GM12865 (cell line): ENCODE measurements around the gene LNX1.
A peak's percentile ranks its signal among the peaks of the same experiment; 100 is the strongest.

Source experiments
- DNase-seq: peaks from one replicate; pipeline ENCODE4 v3.0.0; 2010; ENCODE audit warnings: low read depth
- H3K4me3 ChIP-seq: 2 replicates; pipeline ENCODE4 v1.5.1; 2011; ENCODE audit warnings: mild to moderate bottlenecking, low read depth, low read length, control low read depth
- TF ChIP-seq, protein P1 (sequence below): IDR thresholded peaks from 2 replicates; pipeline ENCODE4 v1.5.1; 2011; ENCODE audit warnings: low read length, control low read depth, low read depth, inconsistent platforms; ENCODE audit not compliant: insufficient read depth; ENCODE audit errors: missing control alignments

LNX1 gene

DNA sequence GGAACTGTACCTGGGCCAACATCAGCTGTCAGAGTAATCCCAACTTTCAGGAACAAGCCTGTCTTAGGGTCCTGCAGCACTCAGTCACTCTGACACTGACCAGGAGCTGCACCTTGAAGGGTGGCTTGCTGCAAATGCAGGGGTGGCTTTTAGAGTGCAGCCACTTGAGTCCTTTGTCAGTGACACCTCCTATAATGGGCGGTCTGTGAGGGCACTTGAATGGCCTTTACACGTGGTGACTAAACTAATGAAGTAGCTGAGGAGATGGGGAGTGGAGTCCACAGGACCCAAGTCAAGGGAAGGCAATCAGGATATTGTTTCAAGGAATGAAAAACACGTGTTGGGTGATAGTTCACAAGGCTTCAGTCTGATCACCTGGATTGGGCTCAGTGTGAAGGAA lies 11.1 kb upstream of the LNX1 start:
- TF ChIP-seq, protein P1, sequence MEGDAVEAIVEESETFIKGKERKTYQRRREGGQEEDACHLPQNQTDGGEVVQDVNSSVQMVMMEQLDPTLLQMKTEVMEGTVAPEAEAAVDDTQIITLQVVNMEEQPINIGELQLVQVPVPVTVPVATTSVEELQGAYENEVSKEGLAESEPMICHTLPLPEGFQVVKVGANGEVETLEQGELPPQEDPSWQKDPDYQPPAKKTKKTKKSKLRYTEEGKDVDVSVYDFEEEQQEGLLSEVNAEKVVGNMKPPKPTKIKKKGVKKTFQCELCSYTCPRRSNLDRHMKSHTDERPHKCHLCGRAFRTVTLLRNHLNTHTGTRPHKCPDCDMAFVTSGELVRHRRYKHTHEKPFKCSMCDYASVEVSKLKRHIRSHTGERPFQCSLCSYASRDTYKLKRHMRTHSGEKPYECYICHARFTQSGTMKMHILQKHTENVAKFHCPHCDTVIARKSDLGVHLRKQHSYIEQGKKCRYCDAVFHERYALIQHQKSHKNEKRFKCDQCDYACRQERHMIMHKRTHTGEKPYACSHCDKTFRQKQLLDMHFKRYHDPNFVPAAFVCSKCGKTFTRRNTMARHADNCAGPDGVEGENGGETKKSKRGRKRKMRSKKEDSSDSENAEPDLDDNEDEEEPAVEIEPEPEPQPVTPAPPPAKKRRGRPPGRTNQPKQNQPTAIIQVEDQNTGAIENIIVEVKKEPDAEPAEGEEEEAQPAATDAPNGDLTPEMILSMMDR, result no peak
- DNase-seq, result no peak
- H3K4me3 ChIP-seq, result no peak overlapping the region

DNA sequence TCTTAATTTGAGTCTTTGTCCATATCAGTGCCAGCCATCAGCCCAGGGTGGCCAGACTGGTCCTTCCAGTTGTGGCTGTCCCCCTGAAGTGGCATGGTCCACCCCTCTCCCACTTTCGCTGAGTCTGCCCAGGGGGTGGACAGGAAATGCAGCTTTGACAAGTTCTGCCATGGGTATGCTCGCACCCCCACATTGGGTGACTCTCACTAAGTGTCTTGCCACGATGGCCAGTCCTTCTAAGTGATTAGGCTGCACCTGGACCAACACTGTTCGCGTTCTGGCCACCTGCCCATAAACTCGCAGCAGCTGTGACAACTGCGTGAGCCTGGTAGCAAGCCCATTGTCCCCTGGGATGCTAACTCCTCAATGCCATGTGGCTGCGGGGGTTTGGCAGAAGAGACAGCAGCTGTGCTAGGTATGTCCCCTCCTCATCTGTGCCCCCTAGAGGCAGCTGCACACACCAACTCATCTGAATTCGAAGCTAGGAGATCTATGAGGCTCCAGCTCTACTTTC lies 10.0 kb upstream of the LNX1 start:
- peak; percentile 70 for DNase-seq
- H3K4me3 ChIP-seq, result no peak overlapping the region
- TF ChIP-seq, protein P1, result peak; percentile 51

DNA sequence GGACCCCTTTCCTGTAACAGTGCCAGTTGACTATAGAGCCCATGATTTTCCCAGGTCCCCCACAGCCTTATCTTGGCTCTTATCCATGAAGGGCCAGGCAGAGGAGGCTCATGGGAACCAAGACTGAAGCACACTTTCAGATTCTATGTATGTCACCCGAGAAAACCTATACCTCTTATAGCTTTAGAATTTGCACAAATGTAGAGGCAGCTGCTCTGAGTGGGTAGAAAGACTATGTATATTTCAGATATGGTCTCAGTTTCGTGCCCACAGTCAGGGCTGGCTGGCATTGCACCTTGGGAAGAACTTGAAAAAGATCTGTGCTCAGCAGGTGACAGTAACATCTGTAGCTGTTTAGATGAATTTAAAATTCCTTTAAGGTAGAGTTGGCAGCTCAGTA lies 8.3 kb upstream of the LNX1 start:
- no peak overlapping the region for H3K4me3 ChIP-seq
- TF ChIP-seq, protein P1, result no peak
- DNase-seq, result peak; percentile 49

DNA sequence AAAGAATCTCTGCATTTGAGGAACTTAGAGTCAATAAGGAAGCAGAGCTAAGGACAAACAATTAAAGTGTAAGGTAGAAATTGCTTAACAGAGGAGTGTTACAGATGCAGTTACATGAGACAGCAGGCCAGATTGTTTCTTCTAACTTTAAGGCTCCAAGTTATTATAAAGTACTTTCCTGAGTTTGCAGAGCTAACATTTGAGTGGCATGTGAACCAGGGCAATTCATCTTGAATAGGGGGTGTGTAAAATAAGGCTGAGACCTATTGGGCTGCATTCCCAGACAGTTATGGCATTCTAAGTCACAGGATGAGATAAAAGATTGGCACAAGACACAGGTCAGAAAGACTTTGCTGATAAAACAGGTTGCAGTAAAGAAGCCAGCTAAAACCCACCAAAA lies 7.6 kb upstream of the LNX1 start:
- DNase-seq, result no peak
- H3K4me3 ChIP-seq, result no peak overlapping the region
- TF ChIP-seq, protein P1, result no peak

DNA sequence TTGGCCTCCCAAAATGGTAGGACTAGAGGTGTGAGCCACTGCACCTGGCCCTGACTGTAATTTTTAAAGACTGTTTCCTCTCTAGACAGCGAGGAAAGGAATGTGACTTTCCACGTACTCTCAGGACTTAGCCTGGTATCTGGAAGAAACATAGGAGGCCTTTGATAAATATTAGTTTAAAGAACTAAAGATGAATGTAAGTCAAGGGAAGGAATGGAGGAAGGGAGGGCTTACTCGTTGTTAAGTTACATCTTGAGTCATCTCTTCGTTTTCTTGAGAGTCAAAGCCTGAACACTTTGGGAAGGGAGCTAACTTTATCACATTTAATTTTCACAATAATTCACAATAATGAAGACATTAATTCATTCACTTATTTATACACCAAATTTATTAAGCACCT lies 7.2 kb upstream of the LNX1 start:
- TF ChIP-seq, protein P1, result no peak
- no peak for DNase-seq
- H3K4me3 ChIP-seq, result no peak overlapping the region

DNA sequence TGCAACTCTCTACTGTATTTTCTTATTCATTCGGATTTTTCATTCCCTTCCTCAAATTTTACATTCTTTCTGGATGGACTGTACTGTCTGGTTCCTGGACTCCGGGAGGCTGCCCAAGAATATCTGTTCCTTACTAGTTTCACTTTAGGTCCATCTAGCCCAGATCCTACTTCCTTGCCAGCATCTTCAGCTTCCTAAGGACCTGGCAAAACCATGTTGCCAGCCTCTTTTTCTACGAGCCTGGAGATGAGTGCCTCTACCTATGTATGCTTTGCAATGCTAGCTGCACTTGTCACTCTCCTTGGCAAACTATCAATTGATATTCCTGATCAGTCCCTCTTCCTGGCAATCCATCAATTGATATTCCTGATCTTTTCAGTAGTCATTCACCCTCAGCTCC lies 5.6 kb upstream of the LNX1 start:
- no peak overlapping the region for H3K4me3 ChIP-seq
- TF ChIP-seq, protein P1, result no peak
- no peak for DNase-seq

DNA sequence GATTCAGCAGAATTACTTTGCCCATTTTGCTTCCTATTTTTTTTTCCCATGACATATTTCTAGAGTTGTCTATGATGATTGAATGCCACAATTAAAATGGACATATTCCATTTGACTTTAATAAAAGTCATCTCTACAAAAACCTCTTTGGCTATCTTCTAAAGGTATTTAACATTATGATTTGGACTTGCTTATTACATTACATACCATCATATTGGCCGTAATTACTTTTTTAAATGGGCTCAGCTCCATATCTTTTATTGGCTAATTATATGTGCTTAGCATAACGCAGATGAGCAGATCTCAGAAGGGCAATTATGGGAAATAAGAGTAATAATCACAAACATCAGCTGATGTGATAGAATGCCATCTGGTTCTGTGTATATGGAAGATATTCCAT lies 4.5 kb upstream of the LNX1 start:
- H3K4me3 ChIP-seq, result no peak overlapping the region
- TF ChIP-seq, protein P1, result no peak
- no peak for DNase-seq
